WTC11 (cell line): Measurements from ENCODE around the gene SHQ1. TPM values are rescaled to one million over a fixed set of nuclear protein-coding genes. Genes with fewer than 3 reads are reported as not detected.

ENCODE experiments used
- ATAC-seq: fragments of 200-7000 bp; cut with Tn5 transposase; 2 replicates; pipeline ENCODE4 v1.10.0; 2021; ENCODE audit warnings: mild to moderate bottlenecking, moderate library complexity
- CTCF ChIA-PET: fragments of 300-600 bp; sonication (Branson Sonifier 250); formaldehyde crosslinking; loops from one replicate; lab custom pipeline; 2021; ENCODE audit warnings: antibody characterized with exemption; lab: Charles Lee
- POLR2A ChIA-PET: fragments of 350-600 bp; sonication (Branson Sonifier 250); formaldehyde crosslinking; loops from one replicate; lab custom pipeline; 2021; ENCODE audit warnings: antibody characterized with exemption; lab: Charles Lee
- DNase-seq: peaks from one replicate; pipeline ENCODE4 v3.0.0; 2021; ENCODE audit warnings: low spot score
- H3K27ac Mint-ChIP-seq: 2 replicates; pipeline ENCODE4 v1.8.0; 2021; ENCODE audit warnings: mixed read lengths
- H3K27me3 Mint-ChIP-seq: 2 replicates; pipeline ENCODE4 v1.8.0; 2021; ENCODE audit warnings: low read depth, mild to moderate bottlenecking, moderate library complexity, mixed read lengths
- H3K36me3 Mint-ChIP-seq: 2 replicates; pipeline ENCODE4 v1.8.0; 2021; ENCODE audit warnings: mixed read lengths
- H3K4me1 Mint-ChIP-seq: 2 replicates; pipeline ENCODE4 v1.8.0; 2022; ENCODE audit warnings: mixed read lengths
- H3K4me3 Mint-ChIP-seq: 2 replicates; pipeline ENCODE4 v1.8.0; 2021; ENCODE audit warnings: mild to moderate bottlenecking, moderate library complexity, mixed read lengths
- H3K9me3 Mint-ChIP-seq: 2 replicates; pipeline ENCODE4 v1.8.0; 2021; ENCODE audit warnings: mixed read lengths
- CREB1 ChIP-seq: sonication (generic); formaldehyde crosslinking; IDR thresholded peaks from 2 replicates; pipeline ENCODE4 v1.8.0; 2023; ENCODE audit warnings: mild to moderate bottlenecking, missing genetic modification reagents
- NFATC4 ChIP-seq: fragments of 250-450 bp; sonication (Bioruptor Pico); IDR thresholded peaks from 2 replicates; pipeline ENCODE4 v1.9.0; 2021; ENCODE audit warnings: mild to moderate bottlenecking
- NR1H2 ChIP-seq: sonication (generic); formaldehyde crosslinking; IDR thresholded peaks from 2 replicates; pipeline ENCODE4 v1.9.0; 2021; ENCODE audit warnings: mild to moderate bottlenecking, moderate library complexity, missing genetic modification reagents
- NR3C1 ChIP-seq: sonication (generic); formaldehyde crosslinking; conservative IDR thresholded peaks from 2 replicates; pipeline ENCODE4 v1.8.1; 2023; ENCODE audit warnings: low read depth, mild to moderate bottlenecking, missing genetic modification reagents
- ZNF232 ChIP-seq: sonication (generic); formaldehyde crosslinking; IDR thresholded peaks from 2 replicates; pipeline ENCODE4 v1.8.0; 2022; ENCODE audit warnings: mild to moderate bottlenecking, missing genetic modification reagents
- ZNF317 ChIP-seq: sonication (generic); formaldehyde crosslinking; IDR thresholded peaks from 2 replicates; pipeline ENCODE4 v1.8.1; 2023; ENCODE audit warnings: low read depth, mild to moderate bottlenecking, moderate library complexity, missing genetic modification reagents, borderline replicate concordance
- total RNA-seq: library from RNA; stranded (reverse); gene quantifications from 3 replicates; pipeline ENCODE4 v1.2.3, GENCODE V29; 2021
- TF ChIP-seq, protein P1 (sequence below): sonication (generic); formaldehyde crosslinking; IDR thresholded peaks from 2 replicates; pipeline ENCODE4 v1.8.1; 2022; ENCODE audit warnings: missing genetic modification reagents, borderline replicate concordance
- TF ChIP-seq, protein P2 (sequence below): sonication (generic); formaldehyde crosslinking; IDR thresholded peaks from 2 replicates; pipeline ENCODE4 v1.8.1; 2023; ENCODE audit warnings: mild to moderate bottlenecking, moderate library complexity, missing genetic modification reagents
- TF ChIP-seq, protein P3 (sequence below): sonication (generic); formaldehyde crosslinking; IDR thresholded peaks from 2 replicates; pipeline ENCODE4 v1.8.0; 2023; ENCODE audit warnings: missing genetic modification reagents
- TF ChIP-seq, protein P4 (sequence below): sonication (generic); formaldehyde crosslinking; IDR thresholded peaks from 2 replicates; pipeline ENCODE4 v1.8.0; 2023; ENCODE audit warnings: mild to moderate bottlenecking, missing genetic modification reagents
- TF ChIP-seq, protein P5 (sequence below): sonication (generic); formaldehyde crosslinking; IDR thresholded peaks from 2 replicates; pipeline ENCODE4 v1.8.0; 2022; ENCODE audit warnings: mild to moderate bottlenecking, missing genetic modification reagents
- TF ChIP-seq, protein P6 (sequence below): sonication (generic); formaldehyde crosslinking; IDR thresholded peaks from 2 replicates; pipeline ENCODE4 v1.8.1; 2022; ENCODE audit warnings: low read depth, mild to moderate bottlenecking, moderate library complexity, missing genetic modification reagents, borderline replicate concordance

SHQ1 gene
- total RNA-seq, 1 experiment from 2014 or later, result 29.1 TPM

DNA sequence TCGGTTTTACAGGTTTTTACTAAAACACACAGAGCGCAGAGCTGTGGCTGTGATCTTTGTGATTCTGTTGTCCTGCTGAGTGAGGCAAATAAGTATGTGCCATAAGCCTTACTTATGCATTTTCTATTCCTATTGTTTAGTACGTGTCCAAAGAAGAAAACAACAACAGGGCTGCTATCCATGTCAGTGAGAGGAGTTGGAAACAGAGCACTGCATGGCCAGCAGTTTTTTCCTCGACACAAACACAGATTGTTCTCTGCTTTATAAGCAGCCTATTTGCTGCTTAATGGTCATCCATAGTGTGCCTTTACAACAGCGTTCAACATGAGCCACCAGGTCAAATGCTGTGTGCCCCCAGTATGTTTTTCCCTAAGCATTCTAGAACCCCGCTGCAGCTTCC lies 79.8 kb downstream of the SHQ1 start:
- Mint-ChIP-seq H3K36me3 (no peaks in the 10 kb centered on the region), H3K27me3 (no peaks in the 10 kb centered on the region), H3K4me3 (no peak overlapping the region), H3K9me3 (no peaks in the 10 kb centered on the region), H3K27ac (peak overlapping the region; percentile 95), H3K4me1 (peaks cover 46% of the 10 kb centered on the region)
- ChIA-PET CTCF (interaction anchor here (0.6 to 1.5 kb wide), 5 partner anchors 13 to 113 kb away, joined by 4 to 8 read pairs (median 4); no protein-coding TSS in a partner anchor), POLR2A (interaction anchor here (0.8 kb wide), 1 partner anchor 31 kb away, joined by 3 read pairs; no protein-coding TSS in a partner anchor)
- no peak for DNase-seq
- TF ChIP-seq, protein P1, sequence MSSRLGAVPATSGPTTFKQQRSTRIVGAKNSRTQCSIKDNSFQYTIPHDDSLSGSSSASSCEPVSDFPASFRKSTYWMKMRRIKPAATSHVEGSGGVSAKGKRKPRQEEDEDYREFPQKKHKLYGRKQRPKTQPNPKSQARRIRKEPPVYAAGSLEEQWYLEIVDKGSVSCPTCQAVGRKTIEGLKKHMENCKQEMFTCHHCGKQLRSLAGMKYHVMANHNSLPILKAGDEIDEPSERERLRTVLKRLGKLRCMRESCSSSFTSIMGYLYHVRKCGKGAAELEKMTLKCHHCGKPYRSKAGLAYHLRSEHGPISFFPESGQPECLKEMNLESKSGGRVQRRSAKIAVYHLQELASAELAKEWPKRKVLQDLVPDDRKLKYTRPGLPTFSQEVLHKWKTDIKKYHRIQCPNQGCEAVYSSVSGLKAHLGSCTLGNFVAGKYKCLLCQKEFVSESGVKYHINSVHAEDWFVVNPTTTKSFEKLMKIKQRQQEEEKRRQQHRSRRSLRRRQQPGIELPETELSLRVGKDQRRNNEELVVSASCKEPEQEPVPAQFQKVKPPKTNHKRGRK (CRISPR knock-in tag), result no peak
- TF ChIP-seq NFATC4 (CRISPR knock-in tag) (no peak), ZNF317 (no peak), NR1H2 (no peak), NR3C1 (CRISPR knock-in tag) (no peak), ZNF232 (CRISPR knock-in tag) (no peak)
- TF ChIP-seq, protein P2, sequence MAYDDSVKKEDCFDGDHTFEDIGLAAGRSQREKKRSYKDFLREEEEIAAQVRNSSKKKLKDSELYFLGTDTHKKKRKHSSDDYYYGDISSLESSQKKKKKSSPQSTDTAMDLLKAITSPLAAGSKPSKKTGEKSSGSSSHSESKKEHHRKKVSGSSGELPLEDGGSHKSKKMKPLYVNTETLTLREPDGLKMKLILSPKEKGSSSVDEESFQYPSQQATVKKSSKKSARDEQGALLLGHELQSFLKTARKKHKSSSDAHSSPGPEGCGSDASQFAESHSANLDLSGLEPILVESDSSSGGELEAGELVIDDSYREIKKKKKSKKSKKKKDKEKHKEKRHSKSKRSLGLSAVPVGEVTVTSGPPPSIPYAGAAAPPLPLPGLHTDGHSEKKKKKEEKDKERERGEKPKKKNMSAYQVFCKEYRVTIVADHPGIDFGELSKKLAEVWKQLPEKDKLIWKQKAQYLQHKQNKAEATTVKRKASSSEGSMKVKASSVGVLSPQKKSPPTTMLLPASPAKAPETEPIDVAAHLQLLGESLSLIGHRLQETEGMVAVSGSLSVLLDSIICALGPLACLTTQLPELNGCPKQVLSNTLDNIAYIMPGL (CRISPR knock-in tag), result no peak
- TF ChIP-seq, protein P3, sequence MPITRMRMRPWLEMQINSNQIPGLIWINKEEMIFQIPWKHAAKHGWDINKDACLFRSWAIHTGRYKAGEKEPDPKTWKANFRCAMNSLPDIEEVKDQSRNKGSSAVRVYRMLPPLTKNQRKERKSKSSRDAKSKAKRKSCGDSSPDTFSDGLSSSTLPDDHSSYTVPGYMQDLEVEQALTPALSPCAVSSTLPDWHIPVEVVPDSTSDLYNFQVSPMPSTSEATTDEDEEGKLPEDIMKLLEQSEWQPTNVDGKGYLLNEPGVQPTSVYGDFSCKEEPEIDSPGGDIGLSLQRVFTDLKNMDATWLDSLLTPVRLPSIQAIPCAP, result no peak
- TF ChIP-seq, protein P4, sequence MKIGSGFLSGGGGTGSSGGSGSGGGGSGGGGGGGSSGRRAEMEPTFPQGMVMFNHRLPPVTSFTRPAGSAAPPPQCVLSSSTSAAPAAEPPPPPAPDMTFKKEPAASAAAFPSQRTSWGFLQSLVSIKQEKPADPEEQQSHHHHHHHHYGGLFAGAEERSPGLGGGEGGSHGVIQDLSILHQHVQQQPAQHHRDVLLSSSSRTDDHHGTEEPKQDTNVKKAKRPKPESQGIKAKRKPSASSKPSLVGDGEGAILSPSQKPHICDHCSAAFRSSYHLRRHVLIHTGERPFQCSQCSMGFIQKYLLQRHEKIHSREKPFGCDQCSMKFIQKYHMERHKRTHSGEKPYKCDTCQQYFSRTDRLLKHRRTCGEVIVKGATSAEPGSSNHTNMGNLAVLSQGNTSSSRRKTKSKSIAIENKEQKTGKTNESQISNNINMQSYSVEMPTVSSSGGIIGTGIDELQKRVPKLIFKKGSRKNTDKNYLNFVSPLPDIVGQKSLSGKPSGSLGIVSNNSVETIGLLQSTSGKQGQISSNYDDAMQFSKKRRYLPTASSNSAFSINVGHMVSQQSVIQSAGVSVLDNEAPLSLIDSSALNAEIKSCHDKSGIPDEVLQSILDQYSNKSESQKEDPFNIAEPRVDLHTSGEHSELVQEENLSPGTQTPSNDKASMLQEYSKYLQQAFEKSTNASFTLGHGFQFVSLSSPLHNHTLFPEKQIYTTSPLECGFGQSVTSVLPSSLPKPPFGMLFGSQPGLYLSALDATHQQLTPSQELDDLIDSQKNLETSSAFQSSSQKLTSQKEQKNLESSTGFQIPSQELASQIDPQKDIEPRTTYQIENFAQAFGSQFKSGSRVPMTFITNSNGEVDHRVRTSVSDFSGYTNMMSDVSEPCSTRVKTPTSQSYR (CRISPR knock-in tag), result no peak
- TF ChIP-seq, all 79 proteins: peak for 0
- ATAC-seq, result no peak

DNA sequence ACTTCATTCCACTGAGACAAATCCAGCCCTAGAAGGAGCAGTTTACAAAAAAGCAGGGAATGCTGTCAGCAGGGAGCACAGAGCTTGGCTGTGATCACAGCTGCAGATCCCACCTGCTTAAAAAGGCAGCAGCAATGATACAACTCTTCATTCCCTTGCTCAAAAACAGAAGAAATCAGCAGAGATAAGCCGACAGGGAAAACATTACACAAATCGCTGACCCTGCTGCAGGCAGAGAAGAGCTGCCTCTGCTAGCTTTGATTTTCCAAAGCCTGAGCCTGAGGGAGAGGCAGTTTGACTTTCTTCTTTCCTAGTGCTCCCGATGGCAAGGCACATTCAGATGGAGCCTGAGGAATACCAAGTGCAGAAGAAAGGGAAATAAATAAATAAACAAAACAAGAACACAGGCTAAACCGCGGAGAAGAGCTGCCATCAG lies 80.2 kb downstream of the SHQ1 start:
- H3K36me3 Mint-ChIP-seq, result no peaks in the 10 kb centered on the region
- POLR2A ChIA-PET, result interaction anchor here (0.8 kb wide), 1 partner anchor 30 kb away, joined by 3 read pairs; no protein-coding TSS in a partner anchor
- H3K4me3 Mint-ChIP-seq, result peak overlapping the region; percentile 19
- peaks cover 46% of the 10 kb centered on the region for H3K4me1 Mint-ChIP-seq
- peak; percentile 50 for ATAC-seq
- peak overlapping the region; percentile 95 for H3K27ac Mint-ChIP-seq
- H3K9me3 Mint-ChIP-seq, result no peaks in the 10 kb centered on the region
- no peaks in the 10 kb centered on the region for H3K27me3 Mint-ChIP-seq
- TF ChIP-seq CREB1 (CRISPR knock-in tag), result no peak
- TF ChIP-seq, protein P5, sequence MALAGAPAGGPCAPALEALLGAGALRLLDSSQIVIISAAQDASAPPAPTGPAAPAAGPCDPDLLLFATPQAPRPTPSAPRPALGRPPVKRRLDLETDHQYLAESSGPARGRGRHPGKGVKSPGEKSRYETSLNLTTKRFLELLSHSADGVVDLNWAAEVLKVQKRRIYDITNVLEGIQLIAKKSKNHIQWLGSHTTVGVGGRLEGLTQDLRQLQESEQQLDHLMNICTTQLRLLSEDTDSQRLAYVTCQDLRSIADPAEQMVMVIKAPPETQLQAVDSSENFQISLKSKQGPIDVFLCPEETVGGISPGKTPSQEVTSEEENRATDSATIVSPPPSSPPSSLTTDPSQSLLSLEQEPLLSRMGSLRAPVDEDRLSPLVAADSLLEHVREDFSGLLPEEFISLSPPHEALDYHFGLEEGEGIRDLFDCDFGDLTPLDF (CRISPR knock-in tag), result no peak
- TF ChIP-seq, protein P6, sequence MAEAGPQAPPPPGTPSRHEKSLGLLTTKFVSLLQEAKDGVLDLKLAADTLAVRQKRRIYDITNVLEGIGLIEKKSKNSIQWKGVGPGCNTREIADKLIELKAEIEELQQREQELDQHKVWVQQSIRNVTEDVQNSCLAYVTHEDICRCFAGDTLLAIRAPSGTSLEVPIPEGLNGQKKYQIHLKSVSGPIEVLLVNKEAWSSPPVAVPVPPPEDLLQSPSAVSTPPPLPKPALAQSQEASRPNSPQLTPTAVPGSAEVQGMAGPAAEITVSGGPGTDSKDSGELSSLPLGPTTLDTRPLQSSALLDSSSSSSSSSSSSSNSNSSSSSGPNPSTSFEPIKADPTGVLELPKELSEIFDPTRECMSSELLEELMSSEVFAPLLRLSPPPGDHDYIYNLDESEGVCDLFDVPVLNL (CRISPR knock-in tag), result no peak
- TF ChIP-seq, all 79 proteins: peak for 0
- CTCF ChIA-PET, result interaction anchor here (0.6 to 1.5 kb wide), 5 partner anchors 13 to 112 kb away, joined by 4 to 8 read pairs (median 4); no protein-coding TSS in a partner anchor
- no peak for DNase-seq
